CD4-positive, alpha-beta T cell treated with Interleukin-21 for 1 hour (primary cell): ENCODE measurements around the gene SERPINA5.
"Not testable (repeated sequence)": the region's sequence is repeated elsewhere in the genome, so short reads cannot be mapped to it uniquely, and the experiment has no call there.

Experiments used
- DNase-seq: peaks from one replicate; pipeline ENCODE4 v3.0.0-alpha.2; 2020

The SERPINA5 gene

DNA sequence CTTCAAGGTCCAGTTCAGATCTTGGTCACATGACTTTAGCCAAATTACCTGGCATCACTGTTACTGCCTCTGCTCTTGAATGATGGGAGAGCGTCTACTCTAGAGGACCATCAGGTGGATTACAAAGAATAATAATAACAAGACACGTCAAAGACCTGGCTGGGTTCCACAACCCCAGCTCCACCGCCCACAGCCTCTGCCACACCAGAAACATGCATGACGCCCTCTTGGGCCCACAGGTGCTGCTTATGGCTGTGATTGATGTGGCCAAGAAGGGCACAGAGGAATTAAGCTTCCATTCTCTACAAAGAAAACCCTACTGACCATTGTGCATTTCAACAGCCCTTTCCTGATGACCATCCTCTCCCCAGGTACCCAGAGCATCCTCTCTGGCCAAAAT is 49.2 kb downstream of the SERPINA5 start:
- DNase-seq: no peak

DNA sequence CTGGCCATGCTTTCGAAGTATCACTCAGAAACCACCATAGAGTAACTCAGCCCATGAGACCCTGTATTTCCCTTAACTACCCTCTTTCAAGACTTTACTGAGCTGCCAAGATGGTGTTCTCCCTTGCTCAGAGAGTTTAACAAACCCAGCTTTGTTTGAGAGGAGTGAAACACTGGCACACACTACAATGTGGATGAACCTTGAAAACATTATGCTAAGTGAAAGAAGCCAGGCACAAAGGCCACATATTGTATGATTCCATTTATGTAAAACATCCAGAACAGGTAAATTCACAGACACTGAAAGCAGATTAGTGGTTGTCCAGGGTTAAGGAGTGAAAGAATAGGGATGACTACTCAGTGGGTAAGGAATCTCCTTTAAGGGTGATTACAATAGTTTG is 49.8 kb downstream of the SERPINA5 start:
- DNase-seq: no peak

- no peak for DNase-seq
These were observed 50.5 kb downstream of the SERPINA5 start for GRCh38 chr14:94631536-94632304.

- no peak for DNase-seq
These were observed 51.0 kb downstream of the SERPINA5 start for GRCh38 chr14:94632305-94632590.

DNA sequence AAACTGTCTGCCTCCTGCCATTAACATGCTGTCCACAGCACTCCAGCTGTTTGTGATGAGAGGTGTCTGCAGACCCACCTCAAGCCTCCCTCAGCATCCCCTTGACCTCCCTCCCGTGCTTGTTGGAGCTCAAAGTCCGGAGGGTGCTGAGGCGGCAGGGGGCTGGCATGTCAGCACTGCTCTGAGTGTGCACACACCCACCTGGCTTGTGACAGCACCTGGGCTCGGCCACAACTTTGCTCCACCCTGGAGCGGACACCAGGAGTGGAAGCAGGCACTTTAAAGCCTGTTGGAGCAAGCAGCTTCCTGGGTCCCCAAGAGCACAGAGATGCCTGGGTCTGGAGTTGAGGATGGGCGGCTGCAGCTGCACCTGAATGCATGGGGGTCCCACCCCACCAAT is 51.9 kb downstream of the SERPINA5 start:
- no peak for DNase-seq

DNA sequence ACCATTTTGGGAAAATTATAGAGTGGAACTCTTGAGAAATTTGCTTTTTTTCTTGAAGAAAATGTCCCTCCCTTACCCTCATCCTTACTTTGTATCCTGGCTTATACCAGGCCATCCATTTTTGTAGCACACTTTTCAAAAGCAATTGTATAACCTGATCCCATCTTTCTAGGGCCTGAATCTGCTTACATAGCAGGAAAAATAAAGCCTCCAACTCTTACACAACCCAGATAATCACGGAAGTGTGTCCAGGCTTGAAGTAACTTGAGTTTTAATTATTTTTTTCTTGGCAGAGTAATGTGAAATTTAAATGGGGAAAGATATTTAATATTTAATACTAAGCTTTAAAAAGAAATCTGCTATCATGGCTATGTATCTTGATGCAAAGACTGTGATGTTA is 53.9 kb downstream of the SERPINA5 start:
- DNase-seq: no peak

DNA sequence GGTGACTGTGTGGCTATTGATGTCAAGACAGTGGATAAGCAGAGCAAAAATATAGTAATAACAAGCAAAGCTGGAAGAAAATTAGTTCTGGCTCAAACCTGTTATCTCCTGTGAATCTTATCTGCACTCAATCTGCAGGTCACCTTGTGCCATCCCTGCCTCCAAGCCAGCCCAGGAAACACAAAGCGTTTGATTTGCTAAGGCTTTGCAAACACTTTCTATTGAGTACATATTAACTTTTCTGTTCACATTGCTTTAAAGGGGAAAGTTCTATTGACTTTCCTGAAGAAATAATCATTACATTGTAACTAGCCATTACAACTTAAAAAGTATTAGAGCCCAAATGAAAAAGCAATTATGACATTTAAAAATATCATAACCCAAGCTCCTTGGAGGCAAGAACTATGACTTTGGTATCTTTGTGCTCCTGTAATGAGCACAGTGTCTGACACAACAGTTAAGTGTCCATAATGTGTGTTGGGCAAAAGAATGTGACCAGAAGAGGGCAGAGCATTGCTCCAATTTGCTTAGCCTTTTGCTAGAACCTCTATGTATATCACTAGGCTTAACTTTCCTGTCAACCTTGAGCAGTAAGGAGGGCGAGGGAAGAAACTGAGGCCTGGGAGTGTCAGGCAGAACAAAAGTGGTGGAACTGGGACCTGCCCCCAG is 55.7 kb downstream of the SERPINA5 start:
- no peak for DNase-seq

DNA sequence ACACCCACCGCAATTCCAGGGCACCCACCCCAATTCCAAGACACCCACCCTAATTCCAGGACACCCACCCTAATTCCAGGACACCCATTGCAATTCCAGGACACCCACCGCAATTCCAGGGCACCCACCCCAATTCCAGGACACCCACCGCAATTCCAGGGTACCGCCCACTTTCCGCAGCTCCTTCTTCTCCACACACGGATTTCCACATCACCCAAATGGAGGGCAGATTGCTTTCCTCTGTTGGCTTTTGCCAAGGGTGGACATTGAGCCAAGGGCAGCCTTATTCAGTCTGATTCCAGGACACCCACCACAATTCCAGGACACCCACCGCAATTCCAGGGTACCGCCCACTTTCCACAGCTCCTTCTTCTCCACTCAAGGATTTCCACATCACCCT is 56.6 kb downstream of the SERPINA5 start:
- DNase-seq: not testable (repeated sequence)

DNA sequence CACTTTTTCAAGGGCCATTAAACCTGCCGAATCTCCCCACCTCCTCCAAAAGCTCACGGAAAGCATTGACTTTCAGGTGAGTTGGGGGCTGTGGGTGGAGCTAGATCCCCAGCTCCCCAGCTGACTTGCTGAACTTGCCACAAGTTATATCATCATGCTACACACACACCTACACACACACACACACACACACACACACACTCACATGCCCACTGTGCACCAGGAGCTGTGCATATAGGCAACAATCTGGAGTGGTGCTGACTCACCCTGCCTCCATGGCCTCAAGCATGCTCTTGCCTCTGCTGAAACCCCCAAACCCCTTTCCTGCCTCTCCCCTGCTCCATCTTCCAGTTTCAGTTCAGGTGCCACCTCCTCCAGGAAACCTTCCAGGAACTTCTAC is 57.1 kb downstream of the SERPINA5 start:
- DNase-seq: no peak

- no peak for DNase-seq
These were observed 58.0 kb downstream of the SERPINA5 start for GRCh38 chr14:94638961-94639817.

DNA sequence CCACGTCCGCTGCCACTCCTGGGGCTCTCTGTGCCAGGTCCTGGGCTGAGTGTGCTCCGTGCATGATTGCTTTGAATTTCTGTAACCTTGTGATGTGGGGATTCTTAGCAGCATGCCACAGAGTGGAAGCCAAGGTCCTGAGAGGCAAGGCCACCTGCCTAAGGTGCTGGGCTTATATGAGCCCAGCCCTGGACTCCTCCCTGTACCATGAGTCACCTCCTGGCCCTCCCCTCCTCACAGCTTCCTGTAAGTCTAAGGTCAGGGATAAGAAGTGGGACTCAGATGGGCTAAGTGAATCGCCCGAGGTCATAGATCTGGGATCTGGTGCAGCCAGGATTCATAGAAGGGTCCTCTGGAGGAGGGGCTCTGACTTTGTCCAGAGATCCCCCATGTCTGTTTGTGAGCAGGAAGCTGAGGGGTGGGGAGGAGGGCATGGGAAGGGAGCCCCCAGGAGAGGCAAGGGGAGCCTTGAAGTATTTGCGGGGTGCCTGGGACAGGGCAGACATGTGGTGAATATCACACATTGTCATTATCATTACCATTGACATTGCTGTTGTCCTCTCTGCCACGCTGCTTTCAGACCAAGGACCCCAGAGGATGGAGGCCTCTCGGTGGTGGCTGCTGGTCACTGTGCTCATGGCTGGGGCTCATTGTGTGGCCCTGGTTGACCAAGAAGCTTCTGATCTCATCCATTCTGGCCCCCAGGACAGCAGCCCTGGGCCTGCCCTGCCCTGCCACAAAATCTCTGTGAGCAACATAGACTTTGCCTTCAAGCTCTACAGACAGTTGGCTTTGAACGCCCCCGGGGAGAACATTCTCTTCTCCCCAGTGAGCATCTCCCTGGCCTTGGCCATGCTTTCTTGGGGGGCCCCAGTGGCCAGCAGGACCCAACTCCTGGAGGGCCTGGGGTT is 59.8 kb downstream of the SERPINA5 start:
- DNase-seq: no peak

GRCh38 chr14:94641632-94641955 is 60.4 kb downstream of the SERPINA5 start:
- DNase-seq: no peak
